ENCODE data around the gene SLC9B2.

The SLC9B2 gene

DNA sequence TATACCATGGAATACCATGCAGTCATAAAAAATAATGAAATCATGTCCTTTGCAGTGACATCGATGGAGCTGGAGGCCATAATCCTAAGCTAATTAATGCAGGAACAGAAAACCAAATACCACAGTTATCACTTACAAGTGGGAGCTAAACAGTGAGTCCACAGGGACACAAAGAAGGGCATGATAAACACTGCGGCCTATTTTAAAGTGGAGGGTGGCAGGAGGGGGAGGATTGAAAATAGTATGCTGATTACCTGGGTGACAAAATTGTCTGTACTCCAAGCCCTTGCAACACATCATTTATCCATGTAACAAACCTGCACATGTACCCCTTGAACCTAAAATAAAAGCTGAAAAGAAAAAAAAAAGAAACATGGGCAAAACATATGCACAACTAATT lies 40.4 kb downstream of the SLC9B2 start:
- no peaks in the 10 kb centered on the region for H3K27me3 ChIP-seq (replicated peaks; ENCODE audit: control insufficient read depth, insufficient read depth, low read length)
- peaks cover 19% of the 10 kb centered on the region for H3K36me3 ChIP-seq (ENCODE audit: control insufficient read depth, insufficient read depth, low read length, severe bottlenecking)
- no peak overlapping the region for H3K4me3 ChIP-seq (ENCODE audit: low read length)
- no peak for DNase-seq (ENCODE audit: low read depth)
- no peaks in the 10 kb centered on the region for H3K9me3 ChIP-seq (ENCODE audit: control insufficient read depth, low read length)
- H3K9ac ChIP-seq (ENCODE audit: low read length): no peak overlapping the region
- no peaks in the 10 kb centered on the region for H3K4me1 ChIP-seq (ENCODE audit: control insufficient read depth, insufficient read depth, low read length)

DNA sequence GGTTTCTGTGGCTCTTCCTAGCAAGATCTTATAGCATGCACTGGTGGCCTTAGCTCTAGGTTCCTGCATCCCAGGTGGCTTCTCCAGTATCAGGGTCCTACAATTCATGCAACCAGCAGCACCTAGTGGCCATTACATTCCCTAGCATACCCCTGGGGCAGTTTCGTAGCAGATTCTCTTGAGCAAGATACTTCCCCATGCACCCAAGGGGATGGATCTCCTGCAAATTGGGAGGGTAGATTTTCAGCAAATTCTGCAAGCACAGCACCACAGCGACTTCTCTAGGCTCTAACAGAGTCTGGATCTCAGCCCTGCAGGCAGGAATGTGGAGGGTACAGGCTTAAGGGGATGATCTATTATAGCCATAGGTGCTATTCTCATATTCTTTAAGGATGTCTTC lies 44.0 kb downstream of the SLC9B2 start:
- DNase-seq (ENCODE audit: low read depth): no peak

DNA sequence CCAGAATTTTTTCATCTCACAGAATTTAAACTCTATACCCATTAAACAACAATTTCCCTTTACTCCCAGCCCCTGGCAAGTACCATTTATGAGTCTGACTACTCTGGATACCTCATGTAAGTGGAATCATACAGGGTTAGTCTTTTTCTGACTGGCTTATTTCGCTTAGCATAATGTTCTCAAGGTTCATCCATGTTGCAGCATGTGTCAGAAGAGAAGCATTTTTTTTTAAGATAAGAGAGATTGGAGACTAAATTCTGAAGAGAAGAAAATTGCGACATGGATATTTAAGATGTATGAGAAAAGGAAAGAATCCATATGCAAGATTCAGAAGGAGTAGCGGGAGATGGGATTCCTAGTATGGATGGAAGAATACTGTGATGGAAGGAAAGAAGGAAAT lies 45.8 kb downstream of the SLC9B2 start:
- H3K36me3 ChIP-seq (ENCODE audit: control insufficient read depth, insufficient read depth, low read length, severe bottlenecking): peaks cover 19% of the 10 kb centered on the region
- H3K4me1 ChIP-seq (ENCODE audit: control insufficient read depth, insufficient read depth, low read length): no peaks in the 10 kb centered on the region
- no peaks in the 10 kb centered on the region for H3K9me3 ChIP-seq (ENCODE audit: control insufficient read depth, low read length)
- H3K9ac ChIP-seq (ENCODE audit: low read length): no peak overlapping the region
- no peak for DNase-seq (ENCODE audit: low read depth)
- no peak overlapping the region for H3K4me3 ChIP-seq (ENCODE audit: low read length)
- no peaks in the 10 kb centered on the region for H3K27me3 ChIP-seq (replicated peaks; ENCODE audit: control insufficient read depth, insufficient read depth, low read length)

More for the DNA sequence above, 44.0 kb downstream of the SLC9B2 start:
- Histone ChIP-seq H3K36me3 (ENCODE audit: control insufficient read depth, insufficient read depth, low read length, severe bottlenecking) (peaks cover 28% of the 10 kb centered on the region), H3K4me3 (ENCODE audit: low read length) (no peak overlapping the region), H3K4me1 (ENCODE audit: control insufficient read depth, insufficient read depth, low read length) (no peaks in the 10 kb centered on the region), H3K9me3 (ENCODE audit: control insufficient read depth, low read length) (no peaks in the 10 kb centered on the region), H3K27me3 (replicated peaks; ENCODE audit: control insufficient read depth, insufficient read depth, low read length) (no peaks in the 10 kb centered on the region), H3K9ac (ENCODE audit: low read length) (no peak overlapping the region)

GRCh38 chr4:103029300-103029699 lies 47.3 kb downstream of the SLC9B2 start:
- Histone ChIP-seq H3K4me1 (ENCODE audit: control insufficient read depth, insufficient read depth, low read length) (no peaks in the 10 kb centered on the region), H3K9me3 (ENCODE audit: control insufficient read depth, low read length) (no peaks in the 10 kb centered on the region), H3K4me3 (ENCODE audit: low read length) (no peak overlapping the region), H3K9ac (ENCODE audit: low read length) (no peak overlapping the region), H3K27me3 (replicated peaks; ENCODE audit: control insufficient read depth, insufficient read depth, low read length) (no peaks in the 10 kb centered on the region), H3K36me3 (ENCODE audit: control insufficient read depth, insufficient read depth, low read length, severe bottlenecking) (peaks cover 19% of the 10 kb centered on the region)
- no peak for DNase-seq (ENCODE audit: low read depth)

GRCh38 chr4:103026868-103027267 lies 49.7 kb downstream of the SLC9B2 start:
- Histone ChIP-seq H3K4me1 (ENCODE audit: control insufficient read depth, insufficient read depth, low read length) (no peaks in the 10 kb centered on the region), H3K27me3 (replicated peaks; ENCODE audit: control insufficient read depth, insufficient read depth, low read length) (no peaks in the 10 kb centered on the region), H3K9ac (ENCODE audit: low read length) (no peak overlapping the region), H3K36me3 (ENCODE audit: control insufficient read depth, insufficient read depth, low read length, severe bottlenecking) (peaks cover 24% of the 10 kb centered on the region), H3K4me3 (ENCODE audit: low read length) (no peak overlapping the region), H3K9me3 (ENCODE audit: control insufficient read depth, low read length) (no peaks in the 10 kb centered on the region)
- DNase-seq (ENCODE audit: low read depth): no peak

DNA sequence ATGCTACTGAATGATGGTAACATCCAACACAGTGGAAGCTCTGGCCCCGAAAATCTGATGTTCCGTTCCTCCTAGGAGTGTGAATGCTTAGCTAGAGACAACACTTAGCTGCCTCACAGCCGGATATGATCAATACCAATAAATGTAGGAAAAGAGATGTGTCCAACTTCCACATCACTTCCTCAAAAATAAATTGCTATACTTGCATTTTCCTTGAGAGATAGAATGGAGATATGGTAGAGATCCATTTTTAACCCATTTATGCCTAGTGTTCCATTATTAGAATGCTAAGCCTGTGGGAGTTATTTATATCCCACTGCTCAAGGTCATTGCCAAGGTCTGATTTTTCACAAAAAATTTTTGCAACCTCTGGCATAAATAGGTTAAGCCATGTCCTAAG lies 51.6 kb downstream of the SLC9B2 start:
- Histone ChIP-seq H3K4me1 (ENCODE audit: control insufficient read depth, insufficient read depth, low read length) (peaks cover 3% of the 10 kb centered on the region), H3K36me3 (ENCODE audit: control insufficient read depth, insufficient read depth, low read length, severe bottlenecking) (peaks cover 8% of the 10 kb centered on the region), H3K27me3 (replicated peaks; ENCODE audit: control insufficient read depth, insufficient read depth, low read length) (no peaks in the 10 kb centered on the region), H3K9me3 (ENCODE audit: control insufficient read depth, low read length) (no peaks in the 10 kb centered on the region), H3K9ac (ENCODE audit: low read length) (no peak overlapping the region), H3K4me3 (ENCODE audit: low read length) (no peak overlapping the region)
- DNase-seq (ENCODE audit: low read depth): no peak

DNA sequence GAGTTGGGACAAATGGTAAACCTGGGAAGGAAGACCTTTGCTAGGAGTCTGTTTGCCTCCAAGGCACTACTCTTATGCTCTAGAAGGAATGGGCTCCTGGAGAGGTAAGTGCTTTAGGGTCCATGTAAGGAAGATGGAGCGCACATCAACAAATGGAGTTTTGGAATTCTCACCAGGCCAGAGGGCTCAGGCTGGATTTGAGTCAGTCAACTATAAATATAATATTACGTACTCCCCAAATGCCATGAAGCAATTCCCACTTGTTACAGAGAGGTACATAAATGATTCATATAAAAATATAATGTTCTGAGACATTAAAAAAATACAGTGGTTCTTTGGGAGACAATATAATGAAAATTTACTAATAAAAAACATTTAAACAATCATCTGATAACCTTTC lies 55.4 kb downstream of the SLC9B2 start:
- Histone ChIP-seq H3K4me1 (ENCODE audit: control insufficient read depth, insufficient read depth, low read length) (peaks cover 9% of the 10 kb centered on the region), H3K4me3 (ENCODE audit: low read length) (no peak overlapping the region), H3K36me3 (ENCODE audit: control insufficient read depth, insufficient read depth, low read length, severe bottlenecking) (peaks cover 5% of the 10 kb centered on the region), H3K27me3 (replicated peaks; ENCODE audit: control insufficient read depth, insufficient read depth, low read length) (no peaks in the 10 kb centered on the region), H3K9me3 (ENCODE audit: control insufficient read depth, low read length) (no peaks in the 10 kb centered on the region), H3K9ac (ENCODE audit: low read length) (no peak overlapping the region)
- no peak for DNase-seq (ENCODE audit: low read depth)

- Histone ChIP-seq H3K4me1 (ENCODE audit: control insufficient read depth, insufficient read depth, low read length) (peaks cover 9% of the 10 kb centered on the region), H3K9me3 (ENCODE audit: control insufficient read depth, low read length) (no peaks in the 10 kb centered on the region), H3K4me3 (ENCODE audit: low read length) (peak within 1 kb of the TSS; percentile 85), H3K27me3 (replicated peaks; ENCODE audit: control insufficient read depth, insufficient read depth, low read length) (no peaks in the 10 kb centered on the region), H3K9ac (ENCODE audit: low read length) (peak within 1 kb of the TSS; percentile 91), H3K36me3 (ENCODE audit: control insufficient read depth, insufficient read depth, low read length, severe bottlenecking) (peaks cover 5% of the 10 kb centered on the region)
- peak; percentile 98 for DNase-seq (ENCODE audit: low read depth)
Measured at GRCh38 chr4:103019308-103020124, 57.0 kb downstream of the SLC9B2 start, which contains the start of gene SLC9B1. Gene SLC9B1 (minus strand): TSS chr4:103019705. CDS start chr4:102991711, 27,994 bp downstream.

GRCh38 chr4:103018391-103019307 lies 57.9 kb downstream of the SLC9B2 start:
- Histone ChIP-seq H3K4me3 (ENCODE audit: low read length) (peak overlapping the region; percentile 85), H3K9ac (ENCODE audit: low read length) (peak overlapping the region; percentile 91), H3K27me3 (replicated peaks; ENCODE audit: control insufficient read depth, insufficient read depth, low read length) (no peaks in the 10 kb centered on the region), H3K9me3 (ENCODE audit: control insufficient read depth, low read length) (no peaks in the 10 kb centered on the region), H3K36me3 (ENCODE audit: control insufficient read depth, insufficient read depth, low read length, severe bottlenecking) (peaks cover 4% of the 10 kb centered on the region), H3K4me1 (ENCODE audit: control insufficient read depth, insufficient read depth, low read length) (peaks cover 9% of the 10 kb centered on the region)
- peak; percentile 60 for DNase-seq (ENCODE audit: low read depth)

- Histone ChIP-seq H3K4me1 (ENCODE audit: control insufficient read depth, insufficient read depth, low read length) (peaks cover 18% of the 10 kb centered on the region), H3K4me3 (ENCODE audit: low read length) (peak overlapping the region; percentile 2), H3K36me3 (ENCODE audit: control insufficient read depth, insufficient read depth, low read length, severe bottlenecking) (no peaks in the 10 kb centered on the region), H3K27me3 (replicated peaks; ENCODE audit: control insufficient read depth, insufficient read depth, low read length) (no peaks in the 10 kb centered on the region), H3K9ac (ENCODE audit: low read length) (peak overlapping the region; percentile 36), H3K9me3 (ENCODE audit: control insufficient read depth, low read length) (no peaks in the 10 kb centered on the region)
- DNase-seq (ENCODE audit: low read depth): peak; percentile 21
Measured at GRCh38 chr4:103012551-103012950, 64.0 kb downstream of the SLC9B2 start.

- peak overlapping the region; percentile 36 for H3K9ac ChIP-seq (ENCODE audit: low read length)
- peak; percentile 89 for DNase-seq (ENCODE audit: low read depth)
- H3K27me3 ChIP-seq (replicated peaks; ENCODE audit: control insufficient read depth, insufficient read depth, low read length): no peaks in the 10 kb centered on the region
- peaks cover 18% of the 10 kb centered on the region for H3K4me1 ChIP-seq (ENCODE audit: control insufficient read depth, insufficient read depth, low read length)
- H3K36me3 ChIP-seq (ENCODE audit: control insufficient read depth, insufficient read depth, low read length, severe bottlenecking): no peaks in the 10 kb centered on the region
- no peaks in the 10 kb centered on the region for H3K9me3 ChIP-seq (ENCODE audit: control insufficient read depth, low read length)
- peak overlapping the region; percentile 2 for H3K4me3 ChIP-seq (ENCODE audit: low read length)
Measured at GRCh38 chr4:103012060-103012459, 64.5 kb downstream of the SLC9B2 start.
